Muscle of arm (tissue), 12 donors: ENCODE measurements around the gene IGF2BP1. TPM values are rescaled to one million over a fixed set of nuclear protein-coding genes. Genes with fewer than 3 reads are reported as not detected.
"Not testable (repeated sequence)": the region's sequence is repeated elsewhere in the genome, so short reads cannot be mapped to it uniquely, and the experiment has no call there.

Source experiments
- DNase-seq: peaks from one replicate; pipeline ENCODE4 v3.0.0-alpha.2; 2013
- polyA plus RNA-seq, 12 donors: library from polyadenylated mRNA; unstranded; fragments of 120-200 nt; gene quantifications; one replicate each; pipeline ENCODE4 v1.2.1, GENCODE V29; 2013; ENCODE audit not compliant: insufficient read length in 12 of 12

The IGF2BP1 gene
- polyA plus RNA-seq, 12 donors, result 7.8 to 49.9 (median 14.6) TPM

GRCh38 chr17:49016775-49017463 is 19.7 kb downstream of the IGF2BP1 start:
- DNase-seq, result peak; percentile 43

- no peak for DNase-seq
Measured at GRCh38 chr17:49018116-49018612, 21.0 kb downstream of the IGF2BP1 start.

GRCh38 chr17:49018748-49019147 is 21.6 kb downstream of the IGF2BP1 start:
- DNase-seq, result no peak

- no peak for DNase-seq
Measured at GRCh38 chr17:49020609-49021008, 23.4 kb downstream of the IGF2BP1 start.

- DNase-seq, result no peak
Measured at GRCh38 chr17:49021095-49021767, 24.0 kb downstream of the IGF2BP1 start.

- no peak for DNase-seq
Measured at GRCh38 chr17:49021768-49022103, 24.6 kb downstream of the IGF2BP1 start.

GRCh38 chr17:49022391-49022941 is 25.3 kb downstream of the IGF2BP1 start:
- DNase-seq, result no peak

GRCh38 chr17:49024523-49024922 is 27.3 kb downstream of the IGF2BP1 start:
- no peak for DNase-seq

- not testable (repeated sequence) for DNase-seq
Measured at GRCh38 chr17:49026447-49026846, 29.3 kb downstream of the IGF2BP1 start.

- no peak for DNase-seq
Measured at GRCh38 chr17:49028271-49028670, 31.1 kb downstream of the IGF2BP1 start.

GRCh38 chr17:49029801-49030200 is 32.6 kb downstream of the IGF2BP1 start:
- no peak for DNase-seq

- DNase-seq, result peak; percentile 77
Measured at GRCh38 chr17:49031965-49032928, 35.1 kb downstream of the IGF2BP1 start.

- peak; percentile 51 for DNase-seq
Measured at GRCh38 chr17:49035470-49036269, 38.5 kb downstream of the IGF2BP1 start.

- no peak for DNase-seq
Measured at GRCh38 chr17:49036270-49036626, 39.1 kb downstream of the IGF2BP1 start.

GRCh38 chr17:49038138-49038537 is 41.0 kb downstream of the IGF2BP1 start:
- no peak for DNase-seq

GRCh38 chr17:49038544-49038943 is 41.4 kb downstream of the IGF2BP1 start:
- DNase-seq, result no peak

GRCh38 chr17:49039518-49039917 is 42.3 kb downstream of the IGF2BP1 start:
- not testable (repeated sequence) for DNase-seq

- DNase-seq, result no peak
Measured at GRCh38 chr17:49041527-49041926, 44.3 kb downstream of the IGF2BP1 start.

- no peak for DNase-seq
Measured at GRCh38 chr17:49045376-49045775, 48.2 kb downstream of the IGF2BP1 start.

- no peak for DNase-seq
Measured at GRCh38 chr17:49046912-49047311, 49.7 kb downstream of the IGF2BP1 start.

GRCh38 chr17:49049265-49049664 is 52.1 kb downstream of the IGF2BP1 start:
- no peak for DNase-seq
